ENCODE measurements around the gene TRIM52.

- no peak for TF ChIP-seq CTCF (IDR thresholded peaks at IDR 0.05)
- no peak for TF ChIP-seq POLR2A (IDR thresholded peaks at IDR 0.05)
- TF ChIP-seq EP300 (IDR thresholded peaks at IDR 0.05; ENCODE audit: low read depth), result no peak
Observed at GRCh38 chr5:181241393-181241975, 19.5 kb downstream of the TRIM52 start.
